Right lobe of liver (tissue), 6 donors: Measurements from ENCODE around the gene LMBR1. TPM values are rescaled to one million over a fixed set of nuclear protein-coding genes. Genes with fewer than 3 reads are reported as not detected.
A peak's percentile ranks its signal among the peaks of the same experiment; 100 is the strongest.
"Not testable (repeated sequence)": the region's sequence is repeated elsewhere in the genome, so short reads cannot be mapped to it uniquely, and the experiment has no call there.

Experiments used
- ATAC-seq, 4 donors: fragments of 200-7000 bp; cut with Tn5 transposase; one replicate each; pipeline ENCODE4 v1.9.1; 2020; ENCODE audit warnings: mild to moderate bottlenecking in 4 of 4, moderate library complexity in 4 of 4
- DNase-seq, 3 donors: peaks; one replicate each; pipeline ENCODE4 v3.0.0-alpha.2; 2020
- H3K27ac ChIP-seq, 3 donors: fragments of 200-600 bp; one replicate each; pipeline ENCODE4 v1.8.0; 2022
- H3K27me3 ChIP-seq, 2 donors: fragments of 200-600 bp; one replicate each; pipeline ENCODE4 v1.8.0; 2022
- H3K36me3 ChIP-seq, 4 donors: fragments of 200-600 bp; sonication (generic) in 1 of 4; one replicate each; pipeline versions ENCODE4 v1.5.1 to v1.8.0; 2017 to 2022; ENCODE audit warnings: control low read depth in 1 of 4
- H3K4me1 ChIP-seq, 4 donors: fragments of 200-600 bp; sonication (generic) in 1 of 4; one replicate each; pipeline versions ENCODE4 v1.5.1 to v1.8.0; 2017 to 2022; ENCODE audit warnings: control low read depth in 1 of 4
- H3K4me3 ChIP-seq, 3 donors: fragments of 200-600 bp; one replicate each; pipeline ENCODE4 v1.8.0; 2022
- H3K9me3 ChIP-seq, 4 donors: fragments of 200-600 bp; sonication (generic) in 1 of 4; one replicate each; pipeline versions ENCODE4 v1.5.1 to v1.8.0; 2017 to 2022; ENCODE audit warnings: control low read depth in 1 of 4
- CTCF ChIP-seq, 4 donors: fragments of 200-600 bp in 3 of 4; fragments of 450-650 bp in 1 of 4; IDR thresholded peaks; one replicate each; pipeline versions ENCODE4 v1.5.1 to v1.8.0; 2016 to 2022; ENCODE audit warnings: antibody characterized with exemption in 4 of 4, mild to moderate bottlenecking in 2 of 4
- POLR2A ChIP-seq: fragments of 450-650 bp; IDR thresholded peaks from one replicate; pipeline ENCODE4 v1.6.1; 2017; ENCODE audit warnings: antibody characterized with exemption, mild to moderate bottlenecking
- WGBS: methylation state at CpG from one replicate; pipeline ENCODE4 v1.1.6; 2018; ENCODE audit warnings: low coverage, low lambda C conversion rate; ENCODE audit not compliant: insufficient coverage; ENCODE audit errors: missing lambda C conversion rate; 5-methylcytosine and 5-hydroxymethylcytosine counted together
- intact Hi-C, 2 donors: fragments of 100-400 bp; cut with DNase I; formaldehyde crosslinking; loops; one replicate each; pipeline versions ENCODE4 v1.11.2 to v1.14.1; 2022
- total RNA-seq, 6 experiments: library from RNA; depleted of rRNA in 2 of 6; stranded (reverse); fragments of >200 nt in 2 of 6; fragmentation: NEBNext Ultra II Directional in 3 of 6; extraction: Animal tissue kit (Norgen Biotek cat#: 25700) in 3 of 6; gene quantifications; one replicate each; pipeline versions ENCODE4 v1.1.0 to v1.2.4, GENCODE V29; 2016 to 2023
- donor health status: DM: no; HTN: yes; CAD: no.
- donor health status: DM: no; HTN: no; CAD: no.
- donor health status: DM: no; HTN: no; CAD: no.
- donor health status: DM: no; HTN: yes; CAD: no.
- donor health status: DM: no; HTN: yes; CAD: no.

Gene LMBR1
- total RNA-seq, 6 experiments from 2014 or later: 25.1 to 34.5 (median 31.7) TPM

- 42% methylated on average over 7 of the region's 19 CpGs for WGBS
- intact Hi-C loops: no loop called here
- Histone ChIP-seq H3K4me3 (no peak overlapping the region), H3K27ac (no peak overlapping the region), H3K27me3 (no peaks in the 10 kb centered on the region), H3K36me3 (no peaks in the 10 kb centered on the region), H3K9me3 (no peaks in the 10 kb centered on the region), H3K4me1 (no peaks in the 10 kb centered on the region)
- TF ChIP-seq CTCF (IDR thresholded peaks at IDR 0.05): no peak
- DNase-seq (no peak), ATAC-seq (no peak)
These were observed 26.2 kb upstream of the LMBR1 start for GRCh38 chr7:156919132-156919713.

GRCh38 chr7:156918635-156919034, 25.7 kb upstream of the LMBR1 start:
- no peak for TF ChIP-seq CTCF (IDR thresholded peaks at IDR 0.05)
- TF ChIP-seq POLR2A: no peak
- no peak overlapping the region for H3K27ac ChIP-seq
- no peak for ATAC-seq
- H3K4me3 ChIP-seq: no peak overlapping the region
- WGBS: 28% methylated on average over 1 of the region's 1 CpG
- DNase-seq: no peak
- H3K4me1 ChIP-seq: no peaks in the 10 kb centered on the region
- H3K36me3 ChIP-seq: no peaks in the 10 kb centered on the region
- intact Hi-C loops: no loop called here
- no peaks in the 10 kb centered on the region for H3K9me3 ChIP-seq
- H3K27me3 ChIP-seq: no peaks in the 10 kb centered on the region

- H3K36me3 ChIP-seq, ATAC-seq, H3K4me3 ChIP-seq, H3K4me1 ChIP-seq, H3K27ac ChIP-seq, H3K9me3 ChIP-seq, DNase-seq, intact Hi-C loops, H3K27me3 ChIP-seq: not testable (repeated sequence)
- WGBS: 81% methylated on average over 2 of the region's 3 CpGs
These were observed 16.7 kb upstream of the LMBR1 start for GRCh38 chr7:156909574-156910252.

- Histone ChIP-seq H3K4me1 (no peaks in the 10 kb centered on the region), H3K9me3 (no peaks in the 10 kb centered on the region), H3K36me3 (no peaks in the 10 kb centered on the region), H3K27me3 (no peaks in the 10 kb centered on the region), H3K4me3 (no peak overlapping the region), H3K27ac (no peak overlapping the region)
- intact Hi-C loops: no loop called here
- DNase-seq: no peak
- WGBS: 33% methylated on average over 4 of the region's 4 CpGs
- TF ChIP-seq POLR2A: no peak
- TF ChIP-seq CTCF (IDR thresholded peaks at IDR 0.05): no peak
- ATAC-seq: peak in 3 of 4 donors; percentile 70 to 85 (median 85)
These were observed 14.7 kb upstream of the LMBR1 start for GRCh38 chr7:156907656-156908055.

GRCh38 chr7:156906200-156906649, 13.2 kb upstream of the LMBR1 start:
- H3K4me3 ChIP-seq: no peak overlapping the region
- no peaks in the 10 kb centered on the region for H3K9me3 ChIP-seq
- H3K36me3 ChIP-seq: no peaks in the 10 kb centered on the region
- TF ChIP-seq CTCF (IDR thresholded peaks at IDR 0.05) (no peak), POLR2A (no peak)
- WGBS: 80% methylated on average over 3 of the region's 4 CpGs
- no peak for ATAC-seq
- no peaks in the 10 kb centered on the region for H3K27me3 ChIP-seq
- H3K4me1 ChIP-seq: no peaks in the 10 kb centered on the region
- no peak overlapping the region for H3K27ac ChIP-seq
- intact Hi-C loops: no loop called here
- no peak for DNase-seq
